HT1080 (cell line): Measurements from ENCODE around the gene OR8B4. TPM values are rescaled to one million over a fixed set of nuclear protein-coding genes. Genes with fewer than 3 reads are reported as not detected.
"Not testable (repeated sequence)": the region's sequence is repeated elsewhere in the genome, so short reads cannot be mapped to it uniquely, and the experiment has no call there.

Experiments used
- DNase-seq: peaks from one replicate; pipeline ENCODE4 v3.0.0-alpha.2; 2015; ENCODE audit warnings: low read depth
- total RNA-seq: library from RNA; depleted of rRNA; stranded (reverse); fragments of >200 nt; shearing (Covaris generic); gene quantifications from 2 replicates; pipeline ENCODE4 v1.2.3, GENCODE V29; 2014; rRNA removed

The OR8B4 gene
- total RNA-seq, 1 experiment from 2014 or later: not detected

GRCh38 chr11:124409906-124410305 lies 14.8 kb downstream of the OR8B4 start:
- no peak for DNase-seq

GRCh38 chr11:124405581-124405980 lies 19.1 kb downstream of the OR8B4 start:
- DNase-seq: peak; percentile 65

GRCh38 chr11:124403186-124403585 lies 21.5 kb downstream of the OR8B4 start:
- DNase-seq: not testable (repeated sequence)

- peak; percentile 57 for DNase-seq
These were observed 22.2 kb downstream of the OR8B4 start for GRCh38 chr11:124402326-124402922.

- no peak for DNase-seq
These were observed 25.7 kb downstream of the OR8B4 start, which contains the start of gene OR8B3 for GRCh38 chr11:124398924-124399323. Gene OR8B3, minus strand, starts transcription at chr11:124399024. Its CDS starts 1,673 bp downstream, at chr11:124397351.

- not testable (repeated sequence) for DNase-seq
These were observed 27.8 kb downstream of the OR8B4 start for GRCh38 chr11:124396847-124397246.

GRCh38 chr11:124394408-124394807 lies 30.3 kb downstream of the OR8B4 start:
- peak; percentile 25 for DNase-seq

- DNase-seq: no peak
These were observed 40.3 kb downstream of the OR8B4 start, which contains the start of gene OR8B2 for GRCh38 chr11:124384399-124384798. Gene OR8B2, minus strand, starts transcription at chr11:124384499. Its CDS starts 1,156 bp downstream, at chr11:124383343.

GRCh38 chr11:124382857-124383256 lies 41.8 kb downstream of the OR8B4 start:
- not testable (repeated sequence) for DNase-seq

GRCh38 chr11:124380585-124380984 lies 44.1 kb downstream of the OR8B4 start:
- DNase-seq: no peak

- no peak for DNase-seq
These were observed 48.4 kb downstream of the OR8B4 start for GRCh38 chr11:124376280-124376679.

Other genes with a start within 250 kb of the OR8B4 start
- not detected in 2 replicates for gene OR10D3, start 241.5 kb downstream of the OR8B4 start, total RNA-seq
- not detected in 2 replicates for gene OR8G1, start 183.8 kb downstream of the OR8B4 start, total RNA-seq
- gene OR8G5, start 168.5 kb downstream of the OR8B4 start, total RNA-seq: not detected in 2 replicates
- not detected in 2 replicates for gene OR8D1, start 110.9 kb downstream of the OR8B4 start, total RNA-seq
- not detected in 2 replicates for gene OR8D2, start 104.7 kb downstream of the OR8B4 start, total RNA-seq
- not detected in 2 replicates for gene OR8B2, start 40.4 kb downstream of the OR8B4 start, total RNA-seq
- gene OR8B3, start 25.8 kb downstream of the OR8B4 start, total RNA-seq: not detected in 2 replicates
- gene OR8B8, start 20.8 kb upstream of the OR8B4 start, total RNA-seq: not detected in 2 replicates
- gene OR8B12, start 118.8 kb upstream of the OR8B4 start, total RNA-seq: not detected in 2 replicates
- gene OR8A1, start 145.1 kb upstream of the OR8B4 start, total RNA-seq: not detected in 2 replicates
- not detected in 2 replicates for gene PANX3, start 186.6 kb upstream of the OR8B4 start, total RNA-seq
- gene TBRG1, start 198.0 kb upstream of the OR8B4 start, total RNA-seq: 42.9 and 52.7 TPM in 2 replicates
- 4.3 and 5.5 TPM in 2 replicates for gene SIAE, start 248.9 kb upstream of the OR8B4 start, total RNA-seq
- gene SPA17, start 249.0 kb upstream of the OR8B4 start, total RNA-seq: 17.4 and 17.7 TPM in 2 replicates